ENCODE results near the gene TST.

DNA sequence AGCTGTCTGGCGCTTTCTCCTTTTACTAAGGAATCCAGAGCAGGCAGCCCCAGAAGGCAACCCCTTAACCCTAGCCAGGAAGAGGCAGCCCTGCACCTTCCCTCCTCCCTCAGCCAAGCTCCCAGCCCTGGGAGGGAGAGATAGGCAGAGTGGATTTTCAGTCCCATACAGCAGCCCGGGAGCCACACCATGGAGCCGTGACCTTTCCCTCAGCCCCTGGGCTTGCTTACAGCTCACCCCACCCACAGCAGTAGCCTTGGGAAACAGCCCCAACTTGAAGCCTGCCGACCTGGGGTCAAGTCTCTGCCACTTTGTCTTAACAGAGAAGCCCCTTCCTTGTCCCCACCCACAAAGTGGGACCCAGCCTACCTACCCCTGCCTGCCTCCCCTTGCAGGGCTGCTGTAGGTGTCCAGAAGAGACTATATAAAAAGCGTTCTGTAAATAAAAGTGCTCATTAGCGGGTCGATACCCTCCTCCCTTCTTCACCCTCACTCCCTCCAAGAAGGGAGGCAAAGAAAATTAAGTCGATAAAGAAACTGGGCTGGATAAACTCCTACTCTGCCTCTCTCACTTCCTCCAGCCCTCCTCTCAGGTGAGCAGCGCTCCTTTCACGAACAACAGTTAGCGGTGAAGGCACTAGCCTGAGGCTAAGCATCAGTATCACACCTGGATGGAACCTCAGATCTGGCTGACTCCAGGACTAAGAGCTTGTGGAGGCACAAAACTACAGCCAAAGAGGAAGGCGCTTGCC, 4.2 kb downstream of the TST start:
- TF ChIP-seq, protein P1, sequence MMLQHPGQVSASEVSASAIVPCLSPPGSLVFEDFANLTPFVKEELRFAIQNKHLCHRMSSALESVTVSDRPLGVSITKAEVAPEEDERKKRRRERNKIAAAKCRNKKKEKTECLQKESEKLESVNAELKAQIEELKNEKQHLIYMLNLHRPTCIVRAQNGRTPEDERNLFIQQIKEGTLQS (IDR thresholded peaks at IDR 0.05; ENCODE audit: insufficient read depth, low read depth, low read length), result no peak
- TF ChIP-seq EP300 (IDR thresholded peaks at IDR 0.05; ENCODE audit: borderline replicate concordance in 1 of 2, low read depth in 2 of 2, low read length in 2 of 2), result no peak

Data from H1 (cell line).